GM18873 (cell line): Measurements from ENCODE around the gene AEBP2.
"Not testable (repeated sequence)": the region's sequence is repeated elsewhere in the genome, so short reads cannot be mapped to it uniquely, and the experiment has no call there.

Experiments used
- ATAC-seq: cut with Tn5 transposase; IDR thresholded peaks from one replicate; pipeline ENCODE4 v1.9.1; 2021; ENCODE audit warnings: mild to moderate bottlenecking, moderate library complexity, moderate number of reproducible peaks; ENCODE audit not compliant: unreplicated experiment, low FRiP score

The AEBP2 gene

GRCh38 chr12:19439059-19440018 is at the start of gene AEBP2:
TSS of gene AEBP2 (plus strand) at chr12:19439492. CDS start at chr12:19439700, 208 bp downstream.
- peak; percentile 78 for ATAC-seq

GRCh38 chr12:19390051-19390598 is 49.2 kb upstream of the AEBP2 start:
- ATAC-seq: no peak

GRCh38 chr12:19392644-19393043 is 46.6 kb upstream of the AEBP2 start:
- not testable (repeated sequence) for ATAC-seq

GRCh38 chr12:19394385-19394784 is 44.9 kb upstream of the AEBP2 start:
- no peak for ATAC-seq

GRCh38 chr12:19397534-19397933 is 41.8 kb upstream of the AEBP2 start:
- no peak for ATAC-seq

GRCh38 chr12:19398376-19399363 is 40.6 kb upstream of the AEBP2 start:
- ATAC-seq: no peak

GRCh38 chr12:19400649-19401285 is 38.5 kb upstream of the AEBP2 start:
- not testable (repeated sequence) for ATAC-seq

- ATAC-seq: no peak
Observed at GRCh38 chr12:19402211-19402610, 37.1 kb upstream of the AEBP2 start.

GRCh38 chr12:19402743-19403431 is 36.4 kb upstream of the AEBP2 start:
- ATAC-seq: no peak

- no peak for ATAC-seq
Observed at GRCh38 chr12:19404242-19404880, 34.9 kb upstream of the AEBP2 start.

- no peak for ATAC-seq
Observed at GRCh38 chr12:19409376-19409775, 29.9 kb upstream of the AEBP2 start.

- ATAC-seq: no peak
Observed at GRCh38 chr12:19410211-19410610, 29.1 kb upstream of the AEBP2 start.

- ATAC-seq: no peak
Observed at GRCh38 chr12:19410629-19411185, 28.6 kb upstream of the AEBP2 start.

- no peak for ATAC-seq
Observed at GRCh38 chr12:19411234-19412204, 27.8 kb upstream of the AEBP2 start.

- no peak for ATAC-seq
Observed at GRCh38 chr12:19412844-19413243, 26.4 kb upstream of the AEBP2 start.

GRCh38 chr12:19413582-19413981 is 25.7 kb upstream of the AEBP2 start:
- ATAC-seq: not testable (repeated sequence)

GRCh38 chr12:19415563-19415962 is 23.7 kb upstream of the AEBP2 start:
- ATAC-seq: no peak

- ATAC-seq: no peak
Observed at GRCh38 chr12:19419086-19419485, 20.2 kb upstream of the AEBP2 start.
